ENCODE results near the gene CLCN1. TPM values are rescaled to one million over a fixed set of nuclear protein-coding genes. Genes with fewer than 3 reads are reported as not detected.

Gene CLCN1
- total RNA-seq, 1 donor from 2014 or later: not detected

- intact Hi-C loops (cut with micrococcal nuclease): no loop called here
- DNase-seq (no peak), ATAC-seq (no peak)
Observed at GRCh38 chr7:143323653-143324052, 7.7 kb downstream of the CLCN1 start.

DNA sequence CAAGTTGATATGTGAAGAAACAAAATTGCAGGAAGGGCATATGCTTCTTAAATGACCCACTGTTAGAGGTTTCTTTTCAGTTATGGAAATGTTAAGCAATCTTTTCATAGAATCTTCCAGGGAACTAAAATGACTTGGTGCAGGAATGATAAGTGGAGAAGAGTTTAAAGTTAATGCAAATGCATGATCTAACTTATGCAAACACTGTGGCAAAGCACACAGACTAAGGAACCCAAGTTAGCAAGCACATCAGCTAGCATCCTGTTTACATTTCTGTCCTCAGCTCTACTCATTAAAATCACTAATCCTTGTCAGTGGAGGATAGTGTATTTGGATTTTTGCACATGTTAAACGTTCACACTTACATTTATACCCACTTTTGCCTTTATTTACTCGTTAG, 9.3 kb downstream of the CLCN1 start:
- DNase-seq: no peak
- no peak for ATAC-seq

DNA sequence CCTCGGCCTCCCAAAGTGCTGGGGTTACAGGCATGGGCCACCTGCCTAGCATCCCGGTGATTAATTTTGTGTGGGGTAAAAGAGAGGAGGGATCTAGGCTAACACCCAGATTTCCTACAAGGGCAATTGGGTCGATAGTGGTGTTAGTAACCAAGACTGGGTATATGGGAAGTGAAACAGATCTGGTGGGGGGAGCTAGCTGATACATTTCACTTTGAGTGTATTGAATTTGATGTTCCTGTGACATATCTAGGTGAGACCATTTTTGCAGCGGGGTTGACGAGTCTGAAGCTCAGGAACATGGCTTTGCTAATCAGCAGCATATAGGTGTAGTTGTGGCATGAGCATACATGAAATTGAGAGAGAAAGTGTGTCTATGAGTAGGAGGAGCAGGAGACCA, 12.0 kb downstream of the CLCN1 start:
- DNase-seq (no peak), ATAC-seq (no peak)
- intact Hi-C loops (cut with micrococcal nuclease): no loop called here

More for the DNA sequence above, 9.3 kb downstream of the CLCN1 start:
- intact Hi-C loops (cut with micrococcal nuclease): no loop called here

DNA sequence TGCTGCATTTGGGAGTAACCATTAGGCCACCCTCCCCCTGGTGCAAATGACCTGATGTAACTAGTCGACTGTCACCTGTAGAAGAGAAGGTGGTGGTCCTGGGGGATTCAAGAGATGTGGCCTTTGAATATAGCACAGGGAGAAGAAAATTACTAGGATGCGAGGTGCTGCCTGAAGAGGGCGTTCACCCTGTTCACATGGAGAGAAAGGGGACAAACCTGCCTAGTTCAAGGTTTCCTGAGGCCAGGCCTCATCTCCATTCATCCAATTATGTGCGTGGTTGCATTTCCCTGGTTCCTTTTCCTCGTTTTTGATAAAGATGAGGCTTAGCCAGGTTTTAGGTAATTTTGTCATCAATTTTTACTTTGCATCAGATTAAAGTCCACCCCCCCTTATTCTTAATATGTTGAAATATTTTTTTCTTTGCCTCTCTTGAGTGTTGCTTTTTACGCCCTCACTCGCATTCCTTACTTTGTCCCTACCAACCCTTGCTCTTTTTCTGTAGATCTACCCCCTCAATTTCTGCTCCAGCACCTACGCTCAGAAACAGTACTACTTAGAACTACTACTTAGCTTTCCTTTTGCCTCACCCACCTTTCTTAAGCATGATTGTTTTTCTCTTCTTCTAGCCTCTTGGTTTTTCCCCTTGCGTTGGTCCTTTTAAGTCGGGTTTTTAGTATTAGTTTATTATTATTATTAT, 13.7 kb downstream of the CLCN1 start:
- ATAC-seq: no peak
- intact Hi-C loops (cut with micrococcal nuclease): no loop called here
- no peak for DNase-seq

DNA sequence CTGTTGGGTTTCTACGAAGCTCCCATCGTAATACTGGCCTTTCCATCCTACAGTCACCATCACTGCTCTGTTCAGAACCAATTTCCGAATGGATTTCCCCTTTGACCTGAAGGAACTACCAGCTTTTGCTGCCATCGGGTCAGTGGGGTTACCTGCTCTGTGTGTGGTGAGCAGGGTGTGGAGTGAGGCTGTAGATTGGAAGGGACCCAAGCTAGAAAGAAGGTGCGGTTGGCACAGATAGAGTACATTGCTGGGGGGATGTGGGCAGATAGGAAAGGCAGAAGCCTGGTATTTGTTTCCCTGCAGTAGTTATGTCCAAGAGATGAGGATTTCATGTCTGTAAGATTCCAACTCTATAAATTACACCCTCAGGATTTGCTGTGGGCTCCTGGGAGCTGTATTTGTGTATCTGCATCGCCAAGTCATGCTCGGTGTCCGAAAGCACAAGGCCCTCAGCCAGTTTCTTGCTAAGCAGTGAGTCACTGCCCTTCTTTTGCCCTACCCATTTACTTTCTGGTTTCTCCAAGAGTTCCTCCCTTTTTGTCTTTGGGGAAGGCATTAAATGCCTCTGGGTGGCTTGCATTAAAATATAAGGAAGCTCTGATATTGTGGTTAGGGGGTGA, 15.4 kb downstream of the CLCN1 start:
- DNase-seq (no peak), ATAC-seq (no peak)
- intact Hi-C loops (cut with micrococcal nuclease): no loop called here

DNA sequence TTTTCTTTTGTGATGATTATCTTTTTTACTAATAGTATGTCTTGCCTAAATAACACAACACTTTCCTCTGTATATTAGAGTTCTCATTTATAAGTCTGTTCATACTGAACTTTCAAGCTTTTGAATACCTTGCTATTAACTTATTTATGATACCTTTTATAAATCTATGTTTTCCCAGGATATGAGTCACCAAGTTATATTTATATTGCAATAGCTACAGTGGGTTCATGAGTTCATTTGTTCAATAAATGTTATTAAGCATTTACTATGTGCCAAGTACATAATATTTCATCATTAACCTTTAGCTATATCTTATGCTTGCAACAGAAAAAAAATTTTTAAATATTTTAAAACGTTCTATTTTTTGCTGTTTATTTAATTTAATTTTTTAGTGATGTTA, 18.3 kb downstream of the CLCN1 start:
- DNase-seq (no peak), ATAC-seq (no peak)
- intact Hi-C loops (cut with micrococcal nuclease): no loop called here

GRCh38 chr7:143337216-143337615, 21.3 kb downstream of the CLCN1 start:
- intact Hi-C loops (cut with micrococcal nuclease): no loop called here
- DNase-seq (no peak), ATAC-seq (no peak)

DNA sequence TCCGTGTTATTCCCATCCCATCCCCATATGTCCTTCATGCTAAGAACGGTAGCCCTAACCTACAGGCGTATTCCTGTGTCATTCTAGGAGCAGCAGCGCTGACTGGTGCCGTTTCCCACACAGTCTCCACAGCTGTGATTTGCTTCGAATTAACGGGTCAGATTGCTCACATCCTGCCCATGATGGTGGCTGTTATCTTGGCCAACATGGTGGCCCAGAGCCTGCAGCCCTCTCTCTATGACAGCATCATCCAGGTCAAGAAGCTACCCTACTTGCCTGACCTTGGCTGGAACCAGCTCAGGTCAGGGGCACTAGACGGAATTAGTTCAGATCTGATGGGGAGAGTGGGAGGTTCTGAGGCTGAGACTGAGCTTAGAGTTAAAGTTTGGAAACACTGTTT, 25.9 kb downstream of the CLCN1 start:
- ATAC-seq: no peak
- intact Hi-C loops (cut with micrococcal nuclease): no loop called here

DNA sequence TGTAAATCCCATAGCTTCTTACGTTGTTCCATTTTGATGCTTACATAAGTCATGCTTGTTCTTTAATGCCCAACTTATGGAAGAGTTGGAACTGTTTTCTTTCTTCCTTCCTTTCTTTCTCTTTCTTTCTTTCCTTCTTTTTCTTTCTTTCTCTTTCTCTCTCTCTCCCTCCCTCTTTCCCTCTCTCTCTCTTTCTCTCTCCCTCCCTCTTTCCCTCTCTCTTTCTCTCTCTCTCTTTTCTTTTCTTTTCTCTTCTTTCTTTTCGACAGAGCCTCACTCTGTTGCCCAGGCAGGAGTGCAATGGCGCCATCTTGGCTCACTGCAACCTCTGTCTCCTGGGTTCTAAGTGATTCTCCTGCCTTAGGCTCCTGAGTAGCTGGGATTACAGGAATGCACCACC, 27.7 kb downstream of the CLCN1 start:
- intact Hi-C loops (cut with micrococcal nuclease): no loop called here
- DNase-seq (no peak), ATAC-seq (no peak)

More for the DNA sequence above, 25.9 kb downstream of the CLCN1 start:
- DNase-seq: no peak

- intact Hi-C loops (cut with micrococcal nuclease): no loop called here
- DNase-seq (peak; percentile 63), ATAC-seq (peak; percentile 72)
Observed at GRCh38 chr7:143345428-143345900, 29.6 kb downstream of the CLCN1 start.

GRCh38 chr7:143346018-143346417, 30.1 kb downstream of the CLCN1 start:
- intact Hi-C loops (cut with micrococcal nuclease): no loop called here
- DNase-seq (no peak), ATAC-seq (no peak)

DNA sequence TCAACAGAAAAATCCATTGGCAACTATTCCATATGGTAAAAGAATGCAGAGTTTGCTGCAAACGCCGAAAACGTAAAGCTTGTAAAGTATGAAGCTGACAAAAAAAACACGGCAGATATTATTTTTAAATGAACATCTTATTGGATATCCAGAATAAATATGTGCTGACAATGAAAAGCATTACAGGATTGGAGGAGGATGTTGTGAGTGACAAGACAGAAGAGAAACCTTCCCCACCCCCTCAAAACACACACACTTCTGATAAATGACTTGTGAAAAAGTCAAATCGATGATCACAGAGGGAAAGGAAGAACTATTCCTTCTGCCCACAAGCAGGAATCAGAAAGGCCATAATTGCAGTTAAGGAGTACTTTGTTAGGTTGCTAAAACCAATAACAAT, 32.0 kb downstream of the CLCN1 start:
- ATAC-seq (no peak), DNase-seq (no peak)
- intact Hi-C loops (cut with micrococcal nuclease): no loop called here

- no peak for ATAC-seq
- intact Hi-C loops (cut with micrococcal nuclease): no loop called here
- DNase-seq: no peak
Observed at GRCh38 chr7:143351060-143351459, 35.1 kb downstream of the CLCN1 start.

GRCh38 chr7:143351574-143351973, 35.7 kb downstream of the CLCN1 start:
- DNase-seq (no peak), ATAC-seq (no peak)
- intact Hi-C loops (cut with micrococcal nuclease): no loop called here

GRCh38 chr7:143352531-143353002, 36.7 kb downstream of the CLCN1 start:
- intact Hi-C loops (cut with micrococcal nuclease): no loop called here
- ATAC-seq (no peak), DNase-seq (no peak)

- DNase-seq: no peak
- no peak for ATAC-seq
- intact Hi-C loops (cut with micrococcal nuclease): no loop called here
Observed at GRCh38 chr7:143354376-143354775, 38.5 kb downstream of the CLCN1 start.

- ATAC-seq (no peak), DNase-seq (no peak)
- intact Hi-C loops (cut with micrococcal nuclease): no loop called here
Observed at GRCh38 chr7:143354965-143355364, 39.1 kb downstream of the CLCN1 start.

GRCh38 chr7:143355450-143356385, 39.8 kb downstream of the CLCN1 start:
- intact Hi-C loops (cut with micrococcal nuclease): no loop called here
- ATAC-seq (no peak), DNase-seq (no peak)

DNA sequence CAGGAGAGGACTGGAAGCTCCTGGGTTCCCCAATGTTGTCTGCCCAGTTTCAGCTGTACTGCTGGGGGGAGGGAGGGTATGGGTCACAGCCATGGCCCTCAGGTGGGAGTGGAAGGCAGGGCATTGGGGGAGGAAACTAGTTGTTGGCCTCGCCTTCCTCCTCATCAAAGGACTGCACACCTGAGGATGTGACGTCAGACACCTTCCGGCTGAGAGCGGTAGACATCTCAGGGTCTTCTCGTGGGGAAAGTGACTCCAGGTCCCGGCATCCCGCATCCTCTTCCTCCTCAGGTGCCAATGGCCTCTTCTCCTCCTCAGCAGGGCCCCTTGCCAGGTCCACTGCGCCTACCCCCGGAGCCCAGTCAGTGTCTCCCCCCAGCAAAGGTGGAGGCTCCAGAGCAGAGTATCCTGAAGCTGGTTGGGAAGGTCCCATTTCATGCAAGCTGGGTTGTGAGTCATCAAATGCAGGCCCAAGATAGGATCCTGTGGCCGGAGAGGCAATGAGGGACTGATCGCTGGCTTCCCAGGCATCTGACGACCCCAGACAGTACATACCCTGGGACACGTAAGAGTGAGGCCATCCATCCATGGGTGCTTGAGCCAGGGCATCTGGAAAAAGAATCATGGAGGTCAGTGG, 40.6 kb downstream of the CLCN1 start:
- DNase-seq: no peak
- intact Hi-C loops (cut with micrococcal nuclease): no loop called here
- no peak for ATAC-seq

Measured in left ventricle myocardium superior (tissue), 1 donor.